Neural cell (in vitro differentiated cells): ENCODE results near the gene PHF21A. TPM values are rescaled to one million over a fixed set of nuclear protein-coding genes. Genes with fewer than 3 reads are reported as not detected.
"Not testable (repeated sequence)": the region's sequence is repeated elsewhere in the genome, so short reads cannot be mapped to it uniquely, and the experiment has no call there.

Experiments
- H2AFZ ChIP-seq: fragments of 200-600, 300-800 bp; sonication (generic), shearing (Covaris generic); 2 replicates; pipeline ENCODE4 v1.6.0; 2014; ENCODE audit warnings: low read depth, mild to moderate bottlenecking, antibody characterized with exemption, low read length, moderate library complexity
- H3F3A ChIP-seq: fragments of 200-600 bp; shearing (Covaris generic); 2 replicates; pipeline ENCODE4 v1.6.1; 2016; ENCODE audit warnings: mild to moderate bottlenecking, moderate library complexity, mixed read lengths, antibody characterized with exemption, low read length; ENCODE audit not compliant: insufficient read depth, poor library complexity, severe bottlenecking
- H3K27ac ChIP-seq: fragments of 200-600, 300-800 bp; sonication (generic), shearing (Covaris generic); 2 replicates; pipeline ENCODE4 v1.5.1; 2014; ENCODE audit warnings: mild to moderate bottlenecking, low read length, moderate library complexity
- H3K27me3 ChIP-seq: fragments of 300-800, 200-600 bp; sonication (generic), shearing (Covaris generic); 2 replicates; pipeline ENCODE4 v1.6.0; 2014; ENCODE audit warnings: mild to moderate bottlenecking, low read depth, low read length, moderate library complexity; ENCODE audit not compliant: insufficient read depth
- H3K36me3 ChIP-seq: fragments of 300-800, 200-600 bp; sonication (generic), shearing (Covaris generic); 2 replicates; pipeline ENCODE4 v1.5.1; 2014; ENCODE audit warnings: mild to moderate bottlenecking, antibody characterized with exemption, low read length, moderate library complexity; ENCODE audit not compliant: insufficient read depth
- H3K4me2 ChIP-seq: fragments of 300-800, 200-600 bp; sonication (generic), shearing (Covaris generic); 2 replicates; pipeline ENCODE4 v1.6.0; 2014; ENCODE audit warnings: mild to moderate bottlenecking, low read length
- H3K4me3 ChIP-seq: fragments of 300-800, 200-600 bp; sonication (generic), shearing (Covaris generic); 2 replicates; pipeline ENCODE4 v1.5.1; 2014; ENCODE audit warnings: mild to moderate bottlenecking, low read length, moderate library complexity
- H3K79me2 ChIP-seq: fragments of 200-600 bp; shearing (Covaris generic); replicated peaks from 2 replicates; pipeline ENCODE4 v1.6.0; 2014; ENCODE audit warnings: mild to moderate bottlenecking, low read length, moderate library complexity; ENCODE audit not compliant: insufficient read depth
- H3K9ac ChIP-seq: fragments of 300-800, 200-600 bp; sonication (generic), shearing (Covaris generic); 2 replicates; pipeline ENCODE4 v1.6.1; 2016; ENCODE audit warnings: mild to moderate bottlenecking, low read length, mixed read lengths
- H3K9me2 ChIP-seq: fragments of 200-600 bp; shearing (Covaris generic); 2 replicates; pipeline ENCODE4 v1.6.1; 2016; ENCODE audit warnings: mild to moderate bottlenecking, low read length, mixed read lengths; ENCODE audit not compliant: insufficient read depth
- H3K9me3 ChIP-seq: fragments of 200-600, 300-800 bp; sonication (generic), shearing (Covaris generic); 2 replicates; pipeline ENCODE4 v1.6.1; 2016; ENCODE audit warnings: mild to moderate bottlenecking, mixed run types, low read length, moderate library complexity, mixed read lengths
- H4K20me1 ChIP-seq: fragments of 200-600 bp; shearing (Covaris generic); 2 replicates; pipeline ENCODE4 v1.6.1; 2016; ENCODE audit warnings: mild to moderate bottlenecking, mixed run types; ENCODE audit not compliant: insufficient read depth
- CTCF ChIP-seq: fragments of 450-650 bp; IDR thresholded peaks from 2 replicates; pipeline ENCODE4 v1.5.1; 2014; ENCODE audit warnings: antibody characterized with exemption, mild to moderate bottlenecking, moderate library complexity; ENCODE audit not compliant: poor library complexity, severe bottlenecking
- EP300 ChIP-seq: fragments of 450-650 bp; conservative IDR thresholded peaks from 2 replicates; pipeline ENCODE4 v1.6.1; 2014; ENCODE audit warnings: antibody characterized with exemption, mild to moderate bottlenecking, moderate library complexity; ENCODE audit not compliant: poor library complexity, severe bottlenecking
- EZH2 ChIP-seq: fragments of 200-600, 300-800 bp; shearing (Covaris generic), sonication (generic); IDR thresholded peaks from 2 replicates; pipeline ENCODE4 v1.6.1; 2014; ENCODE audit warnings: antibody characterized with exemption, low read length, borderline replicate concordance, mild to moderate bottlenecking; ENCODE audit not compliant: insufficient read depth, poor library complexity, severe bottlenecking
- MXI1 ChIP-seq: fragments of 450-650 bp; conservative IDR thresholded peaks from 2 replicates; pipeline ENCODE4 v1.6.1; 2014; ENCODE audit warnings: antibody characterized with exemption, mild to moderate bottlenecking; ENCODE audit not compliant: poor library complexity, severe bottlenecking
- POLR2AphosphoS5 ChIP-seq: IDR thresholded peaks from 2 replicates; pipeline ENCODE4 v1.6.1; 2012
- RAD21 ChIP-seq: fragments of 450-650 bp; conservative IDR thresholded peaks from 2 replicates; pipeline ENCODE4 v1.6.1; 2014; ENCODE audit warnings: antibody characterized with exemption, mild to moderate bottlenecking, moderate library complexity
- REST ChIP-seq: IDR thresholded peaks from 2 replicates; pipeline ENCODE4 v1.6.1; 2012; ENCODE audit warnings: borderline replicate concordance
- SMC3 ChIP-seq: fragments of 450-650 bp; conservative IDR thresholded peaks from 2 replicates; pipeline ENCODE4 v1.6.1; 2014; ENCODE audit warnings: antibody characterized with exemption, mild to moderate bottlenecking, moderate library complexity; ENCODE audit not compliant: poor library complexity
- TAF1 ChIP-seq: IDR thresholded peaks from 2 replicates; pipeline ENCODE4 v1.6.1; 2012; ENCODE audit warnings: low read depth
- polyA plus RNA-seq: library from polyadenylated mRNA; depleted of rRNA; stranded (reverse); fragments of >200 nt; gene quantifications from 2 replicates; pipeline ENCODE4 v1.2.3, GENCODE V29; 2014

Gene PHF21A
- polyA plus RNA-seq, 1 donor from 2014 or later: 31.7 TPM

GRCh38 chr11:46117842-46118241 is 3.4 kb downstream of the PHF21A start:
- no peak overlapping the region for H3K4me2 ChIP-seq
- H2AFZ ChIP-seq: no peak overlapping the region
- H3K27me3 ChIP-seq: no peaks in the 10 kb centered on the region
- H3K9ac ChIP-seq: no peak overlapping the region
- H4K20me1 ChIP-seq: peaks cover 5% of the 10 kb centered on the region
- no peaks in the 10 kb centered on the region for H3K9me3 ChIP-seq
- no peak for TF ChIP-seq CTCF
- TF ChIP-seq MXI1: no peak
- TF ChIP-seq EZH2: no peak
- TF ChIP-seq RAD21: no peak
- TF ChIP-seq POLR2AphosphoS5: no peak
- H3K36me3 ChIP-seq: no peaks in the 10 kb centered on the region
- H3K4me3 ChIP-seq: peak overlapping the region; percentile 72
- peaks cover 65% of the 10 kb centered on the region for H3K79me2 ChIP-seq
- no peak overlapping the region for H3K27ac ChIP-seq
- H3F3A ChIP-seq: peaks cover 5% of the 10 kb centered on the region
- H3K9me2 ChIP-seq: no peaks in the 10 kb centered on the region

- not testable (repeated sequence) for H4K20me1 ChIP-seq, H3K27me3 ChIP-seq, H3K36me3 ChIP-seq, H3K27ac ChIP-seq, H3K4me2 ChIP-seq, H3K9me3 ChIP-seq, H3F3A ChIP-seq, H2AFZ ChIP-seq, H3K9me2 ChIP-seq, H3K9ac ChIP-seq
- Histone ChIP-seq H3K79me2 (peaks cover 76% of the 10 kb centered on the region), H3K4me3 (peak overlapping the region; percentile 72)
Observed at GRCh38 chr11:46116712-46117037, 4.6 kb downstream of the PHF21A start.

GRCh38 chr11:46116007-46116711 is 5.1 kb downstream of the PHF21A start:
- H3K27me3 ChIP-seq: no peaks in the 10 kb centered on the region
- H3K27ac ChIP-seq: no peak overlapping the region
- no peak overlapping the region for H3K9ac ChIP-seq
- no peak overlapping the region for H3K4me2 ChIP-seq
- H3K9me2 ChIP-seq: no peaks in the 10 kb centered on the region
- peaks cover 81% of the 10 kb centered on the region for H3K79me2 ChIP-seq
- H3K9me3 ChIP-seq: no peaks in the 10 kb centered on the region
- TF ChIP-seq EZH2 (no peak), RAD21 (no peak), MXI1 (no peak), EP300 (no peak), REST (no peak), POLR2AphosphoS5 (no peak), TAF1 (no peak), SMC3 (no peak), CTCF (no peak)
- H3K4me3 ChIP-seq: no peak overlapping the region
- H2AFZ ChIP-seq: no peak overlapping the region
- H3K36me3 ChIP-seq: no peaks in the 10 kb centered on the region
- no peaks in the 10 kb centered on the region for H3F3A ChIP-seq
- H4K20me1 ChIP-seq: peaks cover 5% of the 10 kb centered on the region
